Right lobe of liver (tissue), 4 donors: ENCODE data around the gene EEIG1.

ENCODE experiments used
- POLR2A ChIP-seq: fragments of 450-650 bp; IDR thresholded peaks from one replicate; pipeline ENCODE4 v1.6.1; 2017; ENCODE audit warnings: antibody characterized with exemption, mild to moderate bottlenecking
- TF ChIP-seq, protein P1 (sequence below), 4 donors: fragments of 200-600 bp in 3 of 4; fragments of 450-650 bp in 1 of 4; IDR thresholded peaks; one replicate each; pipeline versions ENCODE4 v1.5.1 to v1.8.0; 2016 to 2022; ENCODE audit warnings: antibody characterized with exemption in 4 of 4, mild to moderate bottlenecking in 2 of 4
- donor health status: DM: no; HTN: no; CAD: no.
- donor health status: DM: no; HTN: no; CAD: no.
- donor health status: DM: no; HTN: yes; CAD: no.

- TF ChIP-seq, protein P1, sequence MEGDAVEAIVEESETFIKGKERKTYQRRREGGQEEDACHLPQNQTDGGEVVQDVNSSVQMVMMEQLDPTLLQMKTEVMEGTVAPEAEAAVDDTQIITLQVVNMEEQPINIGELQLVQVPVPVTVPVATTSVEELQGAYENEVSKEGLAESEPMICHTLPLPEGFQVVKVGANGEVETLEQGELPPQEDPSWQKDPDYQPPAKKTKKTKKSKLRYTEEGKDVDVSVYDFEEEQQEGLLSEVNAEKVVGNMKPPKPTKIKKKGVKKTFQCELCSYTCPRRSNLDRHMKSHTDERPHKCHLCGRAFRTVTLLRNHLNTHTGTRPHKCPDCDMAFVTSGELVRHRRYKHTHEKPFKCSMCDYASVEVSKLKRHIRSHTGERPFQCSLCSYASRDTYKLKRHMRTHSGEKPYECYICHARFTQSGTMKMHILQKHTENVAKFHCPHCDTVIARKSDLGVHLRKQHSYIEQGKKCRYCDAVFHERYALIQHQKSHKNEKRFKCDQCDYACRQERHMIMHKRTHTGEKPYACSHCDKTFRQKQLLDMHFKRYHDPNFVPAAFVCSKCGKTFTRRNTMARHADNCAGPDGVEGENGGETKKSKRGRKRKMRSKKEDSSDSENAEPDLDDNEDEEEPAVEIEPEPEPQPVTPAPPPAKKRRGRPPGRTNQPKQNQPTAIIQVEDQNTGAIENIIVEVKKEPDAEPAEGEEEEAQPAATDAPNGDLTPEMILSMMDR (IDR thresholded peaks at IDR 0.05): no peak
- TF ChIP-seq POLR2A: no peak
These were observed 23.3 kb upstream of the EEIG1 start for GRCh38 chr9:128003966-128004604.
